ENCODE measurements around the gene RASSF6. TPM values are rescaled to one million over a fixed set of nuclear protein-coding genes. Genes with fewer than 3 reads are reported as not detected.
"Not testable (repeated sequence)": the region's sequence is repeated elsewhere in the genome, so short reads cannot be mapped to it uniquely, and the experiment has no call there.

RASSF6 gene
- not detected in 2 replicates for total RNA-seq

GRCh38 chr4:73620115-73620792 lies at the start of gene RASSF6:
TSS of gene RASSF6 (minus strand) at chr4:73620436. CDS start at chr4:73611795, 8,641 bp downstream.
- intact Hi-C loops (cut with micrococcal nuclease): no loop called here

GRCh38 chr4:73669410-73670183 lies 49.4 kb upstream of the RASSF6 start:
- intact Hi-C loops (cut with micrococcal nuclease): no loop called here

- intact Hi-C loops (cut with micrococcal nuclease): no loop called here
These were observed 48.6 kb upstream of the RASSF6 start for GRCh38 chr4:73668782-73669201.

GRCh38 chr4:73665924-73666323 lies 45.7 kb upstream of the RASSF6 start:
- intact Hi-C loops (cut with micrococcal nuclease): not testable (repeated sequence)

- intact Hi-C loops (cut with micrococcal nuclease): no loop called here
These were observed 44.2 kb upstream of the RASSF6 start for GRCh38 chr4:73664470-73664869.

GRCh38 chr4:73663576-73663975 lies 43.3 kb upstream of the RASSF6 start:
- intact Hi-C loops (cut with micrococcal nuclease): loop anchor here (2.0 kb wide), 1 partner anchor 259 kb away; no protein-coding TSS in a partner anchor

GRCh38 chr4:73662709-73663546 lies 42.7 kb upstream of the RASSF6 start:
- intact Hi-C loops (cut with micrococcal nuclease): loop anchor here (1.0 to 2.0 kb wide), 3 partner anchors 201 to 471 kb away; no protein-coding TSS in a partner anchor

GRCh38 chr4:73661646-73662119 lies 41.4 kb upstream of the RASSF6 start:
- intact Hi-C loops (cut with micrococcal nuclease): loop anchor here (1.0 to 2.0 kb wide), 3 partner anchors 203 to 473 kb away; no protein-coding TSS in a partner anchor

- intact Hi-C loops (cut with micrococcal nuclease): no loop called here
These were observed 40.6 kb upstream of the RASSF6 start for GRCh38 chr4:73660808-73661207.

- intact Hi-C loops (cut with micrococcal nuclease): loop anchor here (1.0 to 10.0 kb wide), 9 partner anchors 60 to 951 kb away; no protein-coding TSS in a partner anchor
These were observed 33.5 kb upstream of the RASSF6 start for GRCh38 chr4:73653695-73654106.

GRCh38 chr4:73650250-73650649 lies 30.0 kb upstream of the RASSF6 start:
- intact Hi-C loops (cut with micrococcal nuclease): loop anchor here (5.0 to 10.0 kb wide), 4 partner anchors 78 to 948 kb away; no protein-coding TSS in a partner anchor

GRCh38 chr4:73648478-73648877 lies 28.2 kb upstream of the RASSF6 start:
- intact Hi-C loops (cut with micrococcal nuclease): no loop called here

GRCh38 chr4:73646117-73646516 lies 25.9 kb upstream of the RASSF6 start:
- intact Hi-C loops (cut with micrococcal nuclease): no loop called here

- intact Hi-C loops (cut with micrococcal nuclease): no loop called here
These were observed 11.5 kb upstream of the RASSF6 start for GRCh38 chr4:73631565-73632226.

GRCh38 chr4:73628834-73629233 lies 8.6 kb upstream of the RASSF6 start:
- intact Hi-C loops (cut with micrococcal nuclease): not testable (repeated sequence)

GRCh38 chr4:73621357-73621756 lies 1.1 kb upstream of the RASSF6 start:
- intact Hi-C loops (cut with micrococcal nuclease): no loop called here

GRCh38 chr4:73619346-73619745 lies 890 bp downstream of the RASSF6 start:
- intact Hi-C loops (cut with micrococcal nuclease): no loop called here

- intact Hi-C loops (cut with micrococcal nuclease): no loop called here
These were observed 3.0 kb downstream of the RASSF6 start for GRCh38 chr4:73617256-73617655.

- intact Hi-C loops (cut with micrococcal nuclease): no loop called here
These were observed 4.6 kb downstream of the RASSF6 start for GRCh38 chr4:73615613-73616012.

- intact Hi-C loops (cut with micrococcal nuclease): no loop called here
These were observed 5.8 kb downstream of the RASSF6 start for GRCh38 chr4:73614311-73614867.
